ENCODE results near the gene PROC. TPM values are rescaled to one million over a fixed set of nuclear protein-coding genes. Genes with fewer than 3 reads are reported as not detected.

Gene PROC
- total RNA-seq, 2 donors from 2014 or later = not detected

DNA sequence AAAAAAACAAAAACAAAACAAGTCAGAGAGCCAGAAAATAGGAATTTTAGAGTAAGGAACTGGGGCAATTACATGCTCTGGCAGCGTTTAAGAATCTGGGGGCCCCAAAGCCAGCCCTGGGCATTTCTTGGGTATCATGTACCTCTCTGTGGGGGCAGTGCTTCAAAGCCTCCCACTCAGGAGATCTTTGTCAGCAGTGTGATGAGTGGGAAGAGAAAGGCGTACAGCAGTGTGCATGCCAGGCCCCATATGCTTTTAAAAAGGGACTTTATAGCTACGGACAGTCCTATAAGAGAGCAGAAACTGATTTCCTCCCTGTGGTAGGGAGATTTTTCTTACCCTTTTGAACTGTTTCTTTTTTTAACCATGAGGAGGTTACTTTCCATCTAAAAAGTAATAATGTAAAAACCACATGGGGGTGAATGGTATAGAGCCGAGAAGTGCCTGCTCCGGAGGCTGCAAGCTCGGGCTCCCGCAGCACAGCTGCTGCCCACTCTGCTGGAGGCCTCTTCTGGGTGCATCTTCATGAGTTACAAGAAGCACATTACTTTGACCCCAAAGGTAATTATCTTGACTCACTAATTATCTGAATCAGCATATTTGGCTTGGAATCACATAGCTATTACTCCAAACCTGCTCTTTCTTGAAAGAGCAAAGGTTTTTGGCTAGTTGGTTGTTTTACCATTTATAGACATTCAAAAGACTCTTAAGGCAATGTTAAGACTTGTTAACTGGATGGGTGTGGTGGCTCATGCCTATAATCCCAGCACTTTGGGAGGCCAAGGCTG, 46.4 kb downstream of the PROC start:
- Histone ChIP-seq H3K36me3 (no peaks in the 10 kb centered on the region), H3K4me3 (no peak overlapping the region), H3K27ac (no peak overlapping the region), H3K4me1 (replicated peaks) (no peaks in the 10 kb centered on the region), H3K9me3 (no peaks in the 10 kb centered on the region), H3K27me3 (replicated peaks; ENCODE audit: insufficient read depth) (no peaks in the 10 kb centered on the region)
- WGBS = 91% methylated on average over 7 of the region's 7 CpGs
- TF ChIP-seq, protein P1, sequence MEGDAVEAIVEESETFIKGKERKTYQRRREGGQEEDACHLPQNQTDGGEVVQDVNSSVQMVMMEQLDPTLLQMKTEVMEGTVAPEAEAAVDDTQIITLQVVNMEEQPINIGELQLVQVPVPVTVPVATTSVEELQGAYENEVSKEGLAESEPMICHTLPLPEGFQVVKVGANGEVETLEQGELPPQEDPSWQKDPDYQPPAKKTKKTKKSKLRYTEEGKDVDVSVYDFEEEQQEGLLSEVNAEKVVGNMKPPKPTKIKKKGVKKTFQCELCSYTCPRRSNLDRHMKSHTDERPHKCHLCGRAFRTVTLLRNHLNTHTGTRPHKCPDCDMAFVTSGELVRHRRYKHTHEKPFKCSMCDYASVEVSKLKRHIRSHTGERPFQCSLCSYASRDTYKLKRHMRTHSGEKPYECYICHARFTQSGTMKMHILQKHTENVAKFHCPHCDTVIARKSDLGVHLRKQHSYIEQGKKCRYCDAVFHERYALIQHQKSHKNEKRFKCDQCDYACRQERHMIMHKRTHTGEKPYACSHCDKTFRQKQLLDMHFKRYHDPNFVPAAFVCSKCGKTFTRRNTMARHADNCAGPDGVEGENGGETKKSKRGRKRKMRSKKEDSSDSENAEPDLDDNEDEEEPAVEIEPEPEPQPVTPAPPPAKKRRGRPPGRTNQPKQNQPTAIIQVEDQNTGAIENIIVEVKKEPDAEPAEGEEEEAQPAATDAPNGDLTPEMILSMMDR (IDR thresholded peaks at IDR 0.05) = no peak
- TF ChIP-seq POLR2AphosphoS5 (IDR thresholded peaks at IDR 0.05) (no peak), POLR2A (IDR thresholded peaks at IDR 0.05) (no peak)
- DNase-seq (ENCODE audit: low spot score) = no peak
- intact Hi-C loops (cut with DNase I) = no loop called here

GRCh38 chr2:127465258-127465657, 47.0 kb downstream of the PROC start:
- no peaks in the 10 kb centered on the region for H3K27me3 ChIP-seq (replicated peaks; ENCODE audit: insufficient read depth)
- 54% methylated on average over 4 of the region's 4 CpGs for WGBS
- intact Hi-C loops (cut with DNase I) = no loop called here

DNA sequence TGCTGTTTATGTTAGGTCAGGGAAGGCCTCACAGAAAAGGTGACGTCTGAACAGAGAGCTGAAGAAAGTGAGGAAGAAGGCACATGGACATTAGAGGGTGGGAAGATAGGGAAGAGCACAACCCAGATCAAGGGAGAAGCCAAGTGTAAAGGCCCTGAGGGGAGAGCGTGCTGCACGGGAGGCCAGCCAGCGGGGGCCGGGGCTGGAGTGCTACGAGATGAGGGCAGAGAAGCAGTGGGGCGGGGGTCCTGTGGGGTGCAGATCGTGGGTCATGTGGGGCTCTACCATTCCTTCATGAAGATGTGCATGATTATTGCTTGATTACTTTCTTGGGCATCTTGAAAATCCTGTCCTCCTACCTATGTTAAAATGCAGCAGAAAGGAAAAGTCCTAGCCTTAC, 50.8 kb downstream of the PROC start:
- no peaks in the 10 kb centered on the region for H3K27me3 ChIP-seq (replicated peaks; ENCODE audit: insufficient read depth)
- TF ChIP-seq POLR2AphosphoS5 (IDR thresholded peaks at IDR 0.05) = no peak
- TF ChIP-seq, protein P1 (IDR thresholded peaks at IDR 0.05) = no peak
- no peak for TF ChIP-seq POLR2A (IDR thresholded peaks at IDR 0.05)
- 82% methylated on average over 8 of the region's 8 CpGs for WGBS

More at GRCh38 chr2:127465258-127465657, 47.0 kb downstream of the PROC start:
- H3K27ac ChIP-seq = no peak overlapping the region
- TF ChIP-seq, protein P1 (IDR thresholded peaks at IDR 0.05) = no peak
- TF ChIP-seq POLR2A (IDR thresholded peaks at IDR 0.05) (no peak), POLR2AphosphoS5 (IDR thresholded peaks at IDR 0.05) (no peak)
- H3K36me3 ChIP-seq = no peaks in the 10 kb centered on the region
- no peaks in the 10 kb centered on the region for H3K9me3 ChIP-seq
- no peak overlapping the region for H3K4me3 ChIP-seq
- H3K4me1 ChIP-seq (replicated peaks) = no peaks in the 10 kb centered on the region
- DNase-seq (ENCODE audit: low spot score) = no peak

GRCh38 chr2:127469974-127470373, 51.7 kb downstream of the PROC start:
- WGBS = 91% methylated on average over 2 of the region's 2 CpGs
- no peak for DNase-seq (ENCODE audit: low spot score)
- Histone ChIP-seq H3K4me1 (replicated peaks) (no peaks in the 10 kb centered on the region), H3K9me3 (no peaks in the 10 kb centered on the region), H3K27ac (no peak overlapping the region), H3K27me3 (replicated peaks; ENCODE audit: insufficient read depth) (no peaks in the 10 kb centered on the region), H3K36me3 (no peaks in the 10 kb centered on the region), H3K4me3 (no peak overlapping the region)
- intact Hi-C loops (cut with DNase I) = no loop called here
- no peak for TF ChIP-seq POLR2A (IDR thresholded peaks at IDR 0.05)
- TF ChIP-seq, protein P1 (IDR thresholded peaks at IDR 0.05) = no peak
- no peak for TF ChIP-seq POLR2AphosphoS5 (IDR thresholded peaks at IDR 0.05)

More for the DNA sequence above, 50.8 kb downstream of the PROC start:
- no peaks in the 10 kb centered on the region for H3K4me1 ChIP-seq (replicated peaks)
- no peaks in the 10 kb centered on the region for H3K36me3 ChIP-seq
- H3K27ac ChIP-seq = no peak overlapping the region
- H3K4me3 ChIP-seq = no peak overlapping the region
- intact Hi-C loops (cut with DNase I) = no loop called here
- H3K9me3 ChIP-seq = no peaks in the 10 kb centered on the region
- DNase-seq (ENCODE audit: low spot score) = no peak
